GM12875 (cell line): ENCODE results near the gene FUZ.

Source experiments
- H3K4me3 ChIP-seq: one replicate; pipeline ENCODE4 v1.5.1; 2011; ENCODE audit warnings: low read depth, low read length, control low read depth
- TF ChIP-seq, protein P1 (sequence below): IDR thresholded peaks from 2 replicates; pipeline ENCODE4 v1.5.1; 2011; ENCODE audit warnings: low read depth, mild to moderate bottlenecking, control low read depth, inconsistent platforms, low read length, moderate library complexity, borderline replicate concordance; ENCODE audit not compliant: insufficient read depth

FUZ gene

DNA sequence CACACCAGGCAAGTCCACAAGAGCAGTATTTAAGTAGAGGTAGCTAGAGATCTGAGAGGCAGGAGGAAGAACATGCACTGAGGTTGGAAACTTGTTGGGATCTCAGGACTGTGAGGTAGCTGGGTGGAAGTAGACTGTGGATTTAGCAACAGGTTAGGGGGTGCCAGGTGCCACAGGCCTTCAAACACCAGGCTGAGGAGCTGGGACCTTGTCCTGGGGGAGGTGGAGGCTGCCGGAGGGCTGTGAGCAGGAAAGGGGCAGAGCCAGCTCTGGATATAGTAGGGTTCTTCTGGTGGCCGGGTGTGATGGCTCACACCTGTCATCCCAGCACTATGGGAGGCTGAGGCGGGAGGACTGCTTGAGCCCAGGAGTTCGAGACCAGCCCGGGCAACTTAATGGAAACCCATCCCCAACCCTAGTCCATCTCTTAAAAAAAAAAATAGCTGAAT, 3.1 kb downstream of the FUZ start:
- H3K4me3 ChIP-seq, result no peak overlapping the region
- TF ChIP-seq, protein P1, sequence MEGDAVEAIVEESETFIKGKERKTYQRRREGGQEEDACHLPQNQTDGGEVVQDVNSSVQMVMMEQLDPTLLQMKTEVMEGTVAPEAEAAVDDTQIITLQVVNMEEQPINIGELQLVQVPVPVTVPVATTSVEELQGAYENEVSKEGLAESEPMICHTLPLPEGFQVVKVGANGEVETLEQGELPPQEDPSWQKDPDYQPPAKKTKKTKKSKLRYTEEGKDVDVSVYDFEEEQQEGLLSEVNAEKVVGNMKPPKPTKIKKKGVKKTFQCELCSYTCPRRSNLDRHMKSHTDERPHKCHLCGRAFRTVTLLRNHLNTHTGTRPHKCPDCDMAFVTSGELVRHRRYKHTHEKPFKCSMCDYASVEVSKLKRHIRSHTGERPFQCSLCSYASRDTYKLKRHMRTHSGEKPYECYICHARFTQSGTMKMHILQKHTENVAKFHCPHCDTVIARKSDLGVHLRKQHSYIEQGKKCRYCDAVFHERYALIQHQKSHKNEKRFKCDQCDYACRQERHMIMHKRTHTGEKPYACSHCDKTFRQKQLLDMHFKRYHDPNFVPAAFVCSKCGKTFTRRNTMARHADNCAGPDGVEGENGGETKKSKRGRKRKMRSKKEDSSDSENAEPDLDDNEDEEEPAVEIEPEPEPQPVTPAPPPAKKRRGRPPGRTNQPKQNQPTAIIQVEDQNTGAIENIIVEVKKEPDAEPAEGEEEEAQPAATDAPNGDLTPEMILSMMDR, result no peak

- H3K4me3 ChIP-seq, result peak overlapping the region; percentile 28
- TF ChIP-seq, protein P1, result no peak
Measured at GRCh38 chr19:49809160-49809940, 3.7 kb downstream of the FUZ start.

DNA sequence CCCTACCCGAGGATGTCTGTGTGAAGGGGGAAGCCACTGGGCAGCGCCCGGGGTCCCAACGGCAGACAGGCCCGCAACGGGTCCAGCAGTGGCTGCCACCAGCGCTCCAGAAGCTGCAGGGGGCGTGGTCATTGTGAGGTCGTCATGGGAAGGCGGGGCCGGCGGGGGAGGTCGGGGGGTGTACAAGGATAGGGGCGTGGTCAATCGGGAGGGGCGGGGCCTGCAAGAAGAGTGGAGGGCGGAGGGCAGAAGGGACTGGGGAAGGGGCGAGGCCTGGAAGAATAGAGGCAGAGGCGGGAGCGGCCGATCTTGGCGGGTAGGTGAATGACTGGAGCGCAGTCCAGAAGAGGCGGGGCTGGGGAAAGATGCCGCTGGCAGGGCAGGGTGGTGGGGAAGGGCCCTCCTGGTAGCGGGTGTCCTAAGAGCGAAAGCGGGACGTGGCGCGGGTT, 4.4 kb downstream of the FUZ start:
- peak overlapping the region; percentile 28 for H3K4me3 ChIP-seq
- TF ChIP-seq, protein P1, result no peak

GRCh38 chr19:49807904-49808675, 5.0 kb downstream of the FUZ start:
- TF ChIP-seq, protein P1, result no peak
- H3K4me3 ChIP-seq, result no peak overlapping the region

- TF ChIP-seq, protein P1, result no peak
- H3K4me3 ChIP-seq, result no peak overlapping the region
Measured at GRCh38 chr19:49807058-49807903, 5.8 kb downstream of the FUZ start.

- H3K4me3 ChIP-seq, result no peak overlapping the region
- TF ChIP-seq, protein P1, result no peak
Measured at GRCh38 chr19:49806620-49806959, 6.5 kb downstream of the FUZ start.
